HG02970 (cell line): Measurements from ENCODE around the gene RBBP8.
"Not testable (repeated sequence)": the region's sequence is repeated elsewhere in the genome, so short reads cannot be mapped to it uniquely, and the experiment has no call there.

ENCODE experiments used
- ATAC-seq: cut with Tn5 transposase; IDR thresholded peaks from one replicate; pipeline ENCODE4 v1.9.1; 2021; ENCODE audit warnings: mild to moderate bottlenecking, moderate library complexity, moderate number of reproducible peaks; ENCODE audit not compliant: unreplicated experiment, low FRiP score

RBBP8 gene

DNA sequence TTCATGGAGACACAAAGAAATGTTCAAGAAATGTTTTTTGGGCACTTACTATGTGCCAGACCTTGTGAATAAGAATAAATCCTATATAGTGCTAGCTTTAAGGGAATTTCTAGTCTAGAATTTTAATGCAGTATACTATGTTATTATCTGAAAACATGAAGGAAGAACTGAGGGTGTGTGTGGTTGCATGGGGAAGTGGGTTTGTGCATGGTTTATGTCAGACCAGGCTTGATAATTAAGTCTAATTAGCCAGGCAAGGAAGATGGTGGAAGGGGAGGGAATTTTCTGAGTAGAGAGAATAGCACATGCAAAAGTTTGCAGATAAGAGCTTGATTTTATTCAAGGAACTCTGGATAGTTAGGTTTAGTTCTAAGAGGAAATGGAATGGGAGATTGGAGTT, 6.5 kb downstream of the RBBP8 start:
- no peak for ATAC-seq

- ATAC-seq, result no peak
These were observed 10.7 kb downstream of the RBBP8 start for GRCh38 chr18:22943847-22944246.

DNA sequence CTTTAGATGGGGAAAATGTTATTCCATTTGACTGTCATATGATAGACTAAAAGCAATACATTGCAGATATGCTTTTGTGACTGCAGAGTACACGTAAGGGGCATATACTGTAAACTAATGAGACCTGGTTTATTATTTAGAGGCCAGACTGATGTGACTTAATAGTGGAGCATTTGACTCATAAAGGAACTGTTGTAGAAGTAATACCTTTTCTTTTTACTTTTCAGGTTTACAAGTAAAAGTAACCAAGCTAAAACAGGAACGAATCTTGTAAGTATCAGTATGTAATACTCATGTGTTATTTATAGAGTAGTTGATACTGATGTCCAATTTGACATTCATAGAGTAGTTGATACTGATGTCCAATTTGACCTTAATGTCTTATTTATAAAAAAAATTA, 13.1 kb downstream of the RBBP8 start:
- ATAC-seq, result no peak

- ATAC-seq, result no peak
These were observed 13.7 kb downstream of the RBBP8 start for GRCh38 chr18:22946846-22947245.

DNA sequence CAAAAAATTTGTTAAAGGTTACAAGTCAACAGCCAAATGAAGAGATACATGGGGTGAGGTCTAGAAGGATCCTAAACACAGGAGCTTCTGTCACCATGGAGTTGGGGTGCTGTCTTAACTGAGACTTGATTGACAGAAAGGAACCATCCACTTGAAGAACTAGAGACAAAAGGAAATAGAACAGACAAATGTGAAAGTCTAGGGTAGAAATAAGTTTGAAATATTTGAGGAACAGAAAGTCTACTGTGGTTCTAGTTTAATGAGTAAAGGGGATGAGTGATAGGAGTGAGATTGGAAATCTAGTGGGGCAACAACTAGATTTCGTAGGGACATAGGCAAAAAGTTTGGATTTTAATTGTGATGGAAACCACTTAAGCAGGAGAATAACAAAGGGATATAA, 18.7 kb downstream of the RBBP8 start:
- no peak for ATAC-seq

- no peak for ATAC-seq
These were observed 19.4 kb downstream of the RBBP8 start for GRCh38 chr18:22952525-22952924.

DNA sequence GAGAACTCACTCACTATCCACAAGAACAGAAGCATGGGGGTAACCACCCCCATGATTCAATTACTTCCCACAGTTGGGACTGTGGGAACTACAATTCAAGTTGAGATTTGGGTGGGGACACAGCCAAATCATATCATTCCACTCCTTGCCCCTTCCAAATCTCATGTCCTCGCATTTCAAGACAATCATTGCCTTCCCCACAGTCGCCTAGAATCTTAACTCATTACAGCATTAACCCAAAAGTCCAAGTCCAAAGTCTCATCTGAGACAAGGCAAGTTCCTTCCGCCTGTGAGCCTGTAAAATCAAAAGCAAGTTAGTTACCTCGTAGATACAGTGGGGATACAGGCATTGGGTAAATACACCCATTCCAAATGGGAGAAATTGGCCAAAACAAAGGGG, 20.9 kb downstream of the RBBP8 start:
- not testable (repeated sequence) for ATAC-seq

GRCh38 chr18:22956226-22956625, 23.1 kb downstream of the RBBP8 start:
- ATAC-seq, result no peak

- no peak for ATAC-seq
These were observed 28.0 kb downstream of the RBBP8 start for GRCh38 chr18:22961156-22961555.

- no peak for ATAC-seq
These were observed 28.9 kb downstream of the RBBP8 start for GRCh38 chr18:22962004-22962403.

- no peak for ATAC-seq
These were observed 31.0 kb downstream of the RBBP8 start for GRCh38 chr18:22964116-22964515.

GRCh38 chr18:22964722-22965121, 31.6 kb downstream of the RBBP8 start:
- ATAC-seq, result no peak

DNA sequence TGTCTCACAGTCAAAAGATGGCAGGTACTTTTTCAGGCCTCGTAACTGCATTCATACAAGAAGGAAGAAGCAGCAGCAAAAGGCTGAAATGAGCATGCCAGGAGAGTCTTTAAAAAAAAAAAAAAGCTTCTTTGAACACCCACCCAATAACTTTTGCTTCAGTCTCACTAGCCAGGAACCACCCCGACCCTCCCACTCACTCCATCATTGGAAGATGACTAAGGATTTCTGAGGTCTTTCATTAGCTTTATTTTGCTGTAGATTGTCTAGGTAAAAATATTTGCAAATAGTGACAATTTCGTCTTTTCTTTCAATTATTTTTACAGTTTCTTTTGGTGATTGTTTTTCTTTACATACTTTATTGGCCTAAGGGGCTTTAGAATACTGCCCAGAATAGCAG, 37.9 kb downstream of the RBBP8 start:
- no peak for ATAC-seq

DNA sequence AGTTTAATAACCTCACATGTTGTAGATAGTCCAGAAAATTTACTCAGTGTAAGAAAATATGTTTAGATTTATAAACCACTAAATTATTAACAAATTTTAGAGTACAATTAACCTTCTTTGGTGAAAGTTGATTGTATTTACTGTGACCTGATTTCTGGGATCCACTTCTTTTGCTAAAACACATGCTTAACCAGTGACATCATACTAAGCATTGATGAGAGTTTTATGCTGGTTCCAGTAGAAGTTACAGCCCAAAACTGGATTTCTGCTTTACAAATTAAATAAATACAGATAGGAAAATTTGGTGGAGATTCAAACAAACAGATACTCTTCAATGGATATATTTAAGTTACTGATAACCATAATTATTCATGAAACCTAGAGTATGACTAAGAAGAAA, 40.9 kb downstream of the RBBP8 start:
- no peak for ATAC-seq

DNA sequence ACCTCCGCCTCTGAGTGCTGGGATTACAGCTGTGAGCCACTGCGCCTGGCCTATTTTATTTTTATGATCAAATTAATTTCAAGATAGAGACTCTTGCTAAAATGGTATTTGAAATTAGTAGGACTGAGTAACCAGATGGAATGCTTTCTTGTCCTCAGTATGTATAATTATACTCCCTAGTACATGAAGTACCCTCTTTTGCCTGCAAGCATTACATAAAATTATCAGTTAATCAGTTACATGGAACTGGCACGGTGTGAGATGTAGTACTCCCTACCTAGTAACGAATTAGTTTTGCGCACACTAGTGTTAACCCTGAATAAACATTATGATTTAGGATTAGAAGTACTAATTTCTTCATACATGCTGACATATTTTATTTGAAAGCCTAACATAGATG, 41.6 kb downstream of the RBBP8 start:
- no peak for ATAC-seq

DNA sequence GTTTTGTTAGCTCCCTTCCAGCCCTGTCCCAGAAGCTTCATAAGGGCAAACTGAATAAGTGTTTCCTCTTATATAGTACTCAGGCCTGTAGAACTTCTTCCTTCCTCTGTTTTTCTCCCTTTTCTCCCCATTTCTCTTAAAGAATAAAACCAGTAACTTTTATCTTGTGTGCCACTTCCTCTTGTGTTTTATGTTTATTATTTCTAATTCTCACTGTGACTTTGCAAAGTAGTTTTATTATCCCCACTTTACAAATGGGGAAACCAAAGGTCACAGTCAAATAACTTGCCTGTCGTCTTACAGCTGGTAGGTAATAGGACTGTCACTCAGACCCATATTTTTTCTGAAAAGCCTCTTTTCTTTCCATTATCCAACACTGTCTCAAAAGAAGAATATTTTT, 42.4 kb downstream of the RBBP8 start:
- no peak for ATAC-seq

DNA sequence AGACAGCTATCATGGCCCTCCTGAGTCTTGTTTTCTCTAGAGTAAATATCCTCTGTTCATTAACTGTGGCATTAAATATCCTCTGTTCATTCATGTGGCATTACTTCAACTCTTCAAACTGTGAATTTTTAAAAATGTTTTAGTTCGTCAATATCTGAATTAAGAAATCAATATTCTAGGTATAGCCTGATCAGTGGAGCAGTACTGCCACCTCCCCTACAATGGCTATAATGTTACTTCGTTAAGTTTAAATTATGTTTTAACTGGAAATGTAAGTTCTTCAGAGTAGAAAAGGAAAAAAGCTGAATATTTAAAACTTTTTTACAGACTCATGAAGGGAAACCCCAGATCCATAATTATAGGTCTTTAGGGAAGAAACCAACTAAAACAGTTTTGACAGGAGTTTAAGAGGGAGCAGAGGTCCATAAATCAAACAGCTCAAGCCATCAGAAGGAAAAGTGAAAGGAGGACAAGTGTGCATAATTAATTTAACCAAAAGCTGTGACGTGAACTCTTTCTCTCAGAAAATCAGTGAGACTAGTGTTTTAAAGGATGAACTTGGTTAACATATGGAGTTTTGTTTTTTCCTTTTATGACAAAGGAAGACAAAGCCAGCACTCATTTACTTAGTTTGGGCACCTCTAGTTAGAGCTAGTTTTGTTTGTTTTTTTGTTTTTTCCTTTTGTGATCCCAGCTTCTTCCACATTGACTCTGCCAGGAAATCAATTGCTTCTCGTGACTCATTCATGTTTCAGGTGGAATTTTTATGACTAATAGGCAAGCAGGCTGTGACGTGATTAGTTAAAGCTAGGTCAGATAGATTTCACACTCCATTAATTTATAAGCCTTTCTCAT, 44.9 kb downstream of the RBBP8 start:
- no peak for ATAC-seq

DNA sequence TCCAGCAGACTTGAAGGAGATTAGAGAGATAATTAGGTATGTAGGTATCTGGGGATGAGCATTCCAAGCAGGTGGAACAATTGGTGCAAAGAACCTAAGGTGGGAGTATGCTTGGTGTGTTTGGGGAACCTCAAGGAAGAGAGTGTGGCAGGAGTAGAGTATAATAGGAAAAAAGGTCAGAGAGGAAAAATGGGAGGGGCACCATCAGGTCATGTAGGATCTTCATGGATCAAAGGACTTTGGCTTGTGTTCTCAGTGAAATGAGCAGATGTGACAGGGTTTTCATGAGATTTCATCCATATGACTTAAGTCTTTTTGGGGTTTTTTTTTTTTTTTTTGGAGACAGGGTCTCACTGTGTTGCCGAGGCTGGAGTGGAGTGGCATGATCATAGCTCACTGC, 47.3 kb downstream of the RBBP8 start:
- ATAC-seq, result no peak

DNA sequence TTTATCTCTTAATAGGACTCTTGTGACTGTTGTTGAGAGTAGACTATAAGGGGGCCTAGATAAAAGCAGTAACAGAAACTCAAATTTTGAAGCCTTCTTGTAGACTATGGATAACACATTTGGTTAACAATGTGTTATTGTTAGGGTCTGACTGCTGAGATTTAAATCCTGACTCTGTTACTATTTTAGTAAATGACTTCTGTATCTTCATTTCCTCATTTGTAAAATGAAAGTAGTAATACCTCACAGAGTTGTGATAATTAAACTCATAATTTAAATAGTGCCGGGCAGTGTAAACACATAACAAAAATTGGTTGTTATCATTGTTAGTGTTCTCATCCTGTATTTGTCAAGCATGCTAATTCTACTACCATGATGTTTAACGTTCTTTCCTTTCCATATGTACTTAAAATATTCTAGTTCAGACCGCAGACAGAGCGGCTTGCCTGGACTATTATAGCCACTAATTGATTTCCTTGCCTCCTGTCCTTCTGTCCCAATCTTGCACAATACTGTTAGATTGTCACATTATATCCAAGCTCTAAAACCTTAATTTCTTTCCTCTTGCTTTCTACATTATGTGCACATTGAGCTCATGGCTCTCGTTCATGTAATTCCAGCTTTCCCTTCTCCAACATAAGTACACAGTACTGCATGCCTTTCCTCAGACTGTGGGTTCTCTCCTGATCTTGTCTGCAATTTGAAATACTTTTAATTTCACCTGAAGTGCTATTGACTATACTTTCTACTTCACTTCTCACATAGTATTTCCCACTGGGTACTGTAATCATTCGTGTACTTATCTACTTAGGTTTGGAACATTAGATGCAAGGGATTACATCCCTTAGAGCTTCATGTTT, 48.4 kb downstream of the RBBP8 start:
- ATAC-seq, result no peak

GRCh38 chr18:22983175-22983574, 50.0 kb downstream of the RBBP8 start:
- ATAC-seq, result no peak

DNA sequence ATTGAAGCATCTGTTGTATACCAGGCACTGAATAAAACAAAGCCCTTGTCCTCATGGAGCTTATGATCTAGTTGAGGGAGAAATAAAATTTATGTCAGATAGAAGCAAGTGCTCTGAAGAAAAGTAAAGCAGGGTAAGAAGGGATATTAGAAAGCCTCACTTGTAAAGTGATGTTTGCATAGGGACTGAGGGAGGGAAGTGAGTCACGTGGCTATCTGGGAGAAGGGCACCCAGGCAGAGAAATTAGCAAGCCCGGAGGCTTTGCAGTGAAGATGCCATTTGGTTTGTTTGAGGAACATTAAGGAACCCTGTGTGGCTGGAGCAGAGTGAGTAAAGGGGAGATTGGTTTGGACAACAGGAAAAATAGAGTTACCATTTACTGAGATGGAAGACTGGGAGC, 52.1 kb downstream of the RBBP8 start:
- ATAC-seq, result no peak
